Loucy (cell line): ENCODE measurements around the gene CD177.

Experiments
- EZH2phosphoT487 ChIP-seq: fragments of 200-600 bp; IDR thresholded peaks from 2 replicates; pipeline ENCODE4 v1.6.1; 2018; ENCODE audit warnings: antibody characterized with exemption, mild to moderate bottlenecking, moderate library complexity, borderline replicate concordance
- TF ChIP-seq, protein P1 (sequence below): fragments of 200-600 bp; sonication (generic); conservative IDR thresholded peaks from 2 replicates; pipeline ENCODE4 v1.5.1; 2014; ENCODE audit warnings: mild to moderate bottlenecking, antibody characterized with exemption, low read length

DNA sequence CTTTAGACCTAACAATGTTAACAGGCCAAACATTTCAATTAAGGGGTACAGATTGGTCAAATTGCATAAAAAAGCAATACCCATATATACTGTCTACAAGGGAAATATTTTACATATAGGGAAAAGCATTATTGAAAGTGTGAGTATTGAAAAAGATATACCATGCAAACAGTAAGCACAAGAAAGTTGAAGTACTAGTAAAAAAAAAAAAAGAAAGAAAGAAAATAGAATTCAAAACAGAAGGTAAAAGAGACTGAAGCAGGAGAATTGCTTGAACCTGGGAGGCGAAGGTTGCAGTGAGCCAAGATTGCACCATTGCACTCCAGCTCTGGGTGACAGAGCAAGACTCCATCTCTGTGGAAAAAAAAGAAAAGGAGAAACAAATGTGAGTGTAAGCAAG, 55.9 kb downstream of the CD177 start:
- TF ChIP-seq, protein P1, sequence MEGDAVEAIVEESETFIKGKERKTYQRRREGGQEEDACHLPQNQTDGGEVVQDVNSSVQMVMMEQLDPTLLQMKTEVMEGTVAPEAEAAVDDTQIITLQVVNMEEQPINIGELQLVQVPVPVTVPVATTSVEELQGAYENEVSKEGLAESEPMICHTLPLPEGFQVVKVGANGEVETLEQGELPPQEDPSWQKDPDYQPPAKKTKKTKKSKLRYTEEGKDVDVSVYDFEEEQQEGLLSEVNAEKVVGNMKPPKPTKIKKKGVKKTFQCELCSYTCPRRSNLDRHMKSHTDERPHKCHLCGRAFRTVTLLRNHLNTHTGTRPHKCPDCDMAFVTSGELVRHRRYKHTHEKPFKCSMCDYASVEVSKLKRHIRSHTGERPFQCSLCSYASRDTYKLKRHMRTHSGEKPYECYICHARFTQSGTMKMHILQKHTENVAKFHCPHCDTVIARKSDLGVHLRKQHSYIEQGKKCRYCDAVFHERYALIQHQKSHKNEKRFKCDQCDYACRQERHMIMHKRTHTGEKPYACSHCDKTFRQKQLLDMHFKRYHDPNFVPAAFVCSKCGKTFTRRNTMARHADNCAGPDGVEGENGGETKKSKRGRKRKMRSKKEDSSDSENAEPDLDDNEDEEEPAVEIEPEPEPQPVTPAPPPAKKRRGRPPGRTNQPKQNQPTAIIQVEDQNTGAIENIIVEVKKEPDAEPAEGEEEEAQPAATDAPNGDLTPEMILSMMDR = no peak
- TF ChIP-seq EZH2phosphoT487 = no peak
